Skeletal muscle tissue (tissue), 4 donors: ENCODE data around the gene MCF2L2. TPM values are rescaled to one million over a fixed set of nuclear protein-coding genes. Genes with fewer than 3 reads are reported as not detected.
A peak's percentile ranks its signal among the peaks of the same experiment; 100 is the strongest.

Experiments used
- H3K27ac ChIP-seq: one replicate; pipeline ENCODE4 v1.7.0; 2013; ENCODE audit warnings: mild to moderate bottlenecking, low read depth, low read length, inconsistent platforms
- H3K27me3 ChIP-seq, 3 donors: one replicate each; pipeline ENCODE4 v1.7.0; 2013; ENCODE audit warnings: low read length in 3 of 3; ENCODE audit not compliant: control insufficient read depth in 3 of 3, insufficient read depth in 3 of 3
- H3K36me3 ChIP-seq, 3 donors: one replicate each; pipeline ENCODE4 v1.7.0; 2013; ENCODE audit warnings: low read length in 3 of 3; ENCODE audit not compliant: control insufficient read depth in 3 of 3, insufficient read depth in 3 of 3
- H3K4me1 ChIP-seq, 3 donors: one replicate each; pipeline ENCODE4 v1.7.0; 2013; ENCODE audit warnings: low read length in 3 of 3, mild to moderate bottlenecking in 3 of 3; ENCODE audit not compliant: control insufficient read depth in 3 of 3, insufficient read depth in 3 of 3
- H3K4me3 ChIP-seq, 3 donors: one replicate each; pipeline ENCODE4 v1.7.0; 2013; ENCODE audit warnings: low read length in 3 of 3
- H3K9ac ChIP-seq, 3 donors: one replicate each; pipeline ENCODE4 v1.7.0; 2013; ENCODE audit warnings: low read length in 3 of 3, mild to moderate bottlenecking in 3 of 3, moderate library complexity in 2 of 3, low read depth in 1 of 3
- H3K9me3 ChIP-seq, 3 donors: one replicate each; pipeline ENCODE4 v1.7.0; 2013; ENCODE audit warnings: low read length in 3 of 3; ENCODE audit not compliant: control insufficient read depth in 3 of 3
- total RNA-seq: library from RNA; depleted of rRNA; stranded (reverse); fragments of >200 nt; gene quantifications from one replicate; pipeline ENCODE4 v1.2.3, GENCODE V29; 2014
- donor health status: Osteomylitis.

MCF2L2 gene
- total RNA-seq, 1 donor from 2014 or later: under 0.01 TPM

- Histone ChIP-seq H3K4me3 (peak overlapping the region; percentile 28 to 71 (median 70)), H3K27ac (peak overlapping the region; percentile 92), H3K9ac (peak overlapping the region; percentile 70 to 85 (median 71)), H3K36me3 (peaks cover 0 to 3% (median 0%) of the 10 kb centered on the region in 3 donors), H3K27me3 (no peaks in the 10 kb centered on the region), H3K9me3 (no peaks in the 10 kb centered on the region), H3K4me1 (peaks cover 22 to 36% (median 32%) of the 10 kb centered on the region in 3 donors)
Measured at GRCh38 chr3:183288117-183288516, 140.3 kb downstream of the MCF2L2 start.

- H3K27ac ChIP-seq: peak overlapping the region; percentile 92
- H3K9me3 ChIP-seq: no peaks in the 10 kb centered on the region
- peak overlapping the region; percentile 28 to 71 (median 70) for H3K4me3 ChIP-seq
- peaks cover 22 to 36% (median 32%) of the 10 kb centered on the region in 3 donors for H3K4me1 ChIP-seq
- no peaks in the 10 kb centered on the region for H3K27me3 ChIP-seq
- peak overlapping the region; percentile 70 to 85 (median 71) for H3K9ac ChIP-seq
- H3K36me3 ChIP-seq: peaks cover 0 to 3% (median 0%) of the 10 kb centered on the region in 3 donors
Measured at GRCh38 chr3:183287301-183287971, 141.0 kb downstream of the MCF2L2 start.

GRCh38 chr3:183285828-183286457 is 142.5 kb downstream of the MCF2L2 start:
- no peaks in the 10 kb centered on the region for H3K27me3 ChIP-seq
- peaks cover 22 to 32% (median 27%) of the 10 kb centered on the region in 3 donors for H3K4me1 ChIP-seq
- peak overlapping the region; percentile 32 to 63 (median 54) for H3K4me3 ChIP-seq
- H3K36me3 ChIP-seq: no peaks in the 10 kb centered on the region
- peak overlapping the region; percentile 63 to 73 (median 71) for H3K9ac ChIP-seq
- H3K27ac ChIP-seq: peak overlapping the region; percentile 92
- H3K9me3 ChIP-seq: no peaks in the 10 kb centered on the region

GRCh38 chr3:183285318-183285717 is 143.1 kb downstream of the MCF2L2 start:
- Histone ChIP-seq H3K27ac (peak overlapping the region; percentile 92), H3K36me3 (no peaks in the 10 kb centered on the region), H3K9me3 (no peaks in the 10 kb centered on the region), H3K27me3 (no peaks in the 10 kb centered on the region), H3K9ac (peak overlapping the region; percentile 63 to 73 (median 71)), H3K4me3 (peak overlapping the region; percentile 11 to 63 (median 46)), H3K4me1 (peaks cover 22 to 28% (median 22%) of the 10 kb centered on the region in 3 donors)

GRCh38 chr3:183284570-183284969 is 143.8 kb downstream of the MCF2L2 start:
- H3K27me3 ChIP-seq: no peaks in the 10 kb centered on the region
- no peaks in the 10 kb centered on the region for H3K9me3 ChIP-seq
- H3K36me3 ChIP-seq: no peaks in the 10 kb centered on the region
- peaks cover 19 to 26% (median 22%) of the 10 kb centered on the region in 3 donors for H3K4me1 ChIP-seq
- no peak overlapping the region for H3K4me3 ChIP-seq
- no peak overlapping the region for H3K9ac ChIP-seq
- peak overlapping the region; percentile 92 for H3K27ac ChIP-seq

GRCh38 chr3:183283886-183284285 is 144.5 kb downstream of the MCF2L2 start:
- Histone ChIP-seq H3K27ac (no peak overlapping the region), H3K27me3 (no peaks in the 10 kb centered on the region), H3K9me3 (no peaks in the 10 kb centered on the region), H3K4me3 (no peak overlapping the region), H3K36me3 (no peaks in the 10 kb centered on the region), H3K9ac (no peak overlapping the region), H3K4me1 (peaks cover 19 to 26% (median 22%) of the 10 kb centered on the region in 3 donors)

- H3K9ac ChIP-seq: no peak overlapping the region
- H3K9me3 ChIP-seq: no peaks in the 10 kb centered on the region
- H3K27me3 ChIP-seq: no peaks in the 10 kb centered on the region
- no peak overlapping the region for H3K27ac ChIP-seq
- peaks cover 13 to 17% (median 15%) of the 10 kb centered on the region in 3 donors for H3K4me1 ChIP-seq
- no peak overlapping the region for H3K4me3 ChIP-seq
- no peaks in the 10 kb centered on the region for H3K36me3 ChIP-seq
Measured at GRCh38 chr3:183281126-183281797, 147.2 kb downstream of the MCF2L2 start.

- Histone ChIP-seq H3K4me1 (peaks cover 0 to 5% (median 0%) of the 10 kb centered on the region in 3 donors), H3K4me3 (no peak overlapping the region), H3K9me3 (no peaks in the 10 kb centered on the region), H3K27ac (no peak overlapping the region), H3K36me3 (no peaks in the 10 kb centered on the region), H3K9ac (no peak overlapping the region), H3K27me3 (no peaks in the 10 kb centered on the region)
Measured at GRCh38 chr3:183279371-183279770, 149.0 kb downstream of the MCF2L2 start.

- Histone ChIP-seq H3K27ac (no peak overlapping the region), H3K36me3 (no peaks in the 10 kb centered on the region), H3K9me3 (no peaks in the 10 kb centered on the region), H3K9ac (no peak overlapping the region), H3K4me3 (no peak overlapping the region), H3K27me3 (no peaks in the 10 kb centered on the region), H3K4me1 (peaks cover 0 to 5% (median 0%) of the 10 kb centered on the region in 3 donors)
Measured at GRCh38 chr3:183278479-183279088, 149.8 kb downstream of the MCF2L2 start.
